K562 (cell line): Measurements from ENCODE around the gene C2. TPM values are rescaled to one million over a fixed set of nuclear protein-coding genes. Genes with fewer than 3 reads are reported as not detected.
A peak's percentile ranks its signal among the peaks of the same experiment; 100 is the strongest.

Experiments used
- ATAC-seq: fragments of 200-7000 bp; cut with Tn5 transposase; 3 replicates; pipeline ENCODE4 v1.9.1; 2020; ENCODE audit warnings: moderate library complexity
- BruUV-seq: library from RNA; stranded (reverse); fragments of 400-500 nt; replicated peaks from 2 replicates; lab custom pipeline; 2021; lab: Mats Ljungman, UMichigan
- CTCF ChIA-PET: fragments of 300-600 bp; formaldehyde crosslinking; extraction: SDS; loops from one replicate; lab custom pipeline; 2021; ENCODE audit warnings: low intra/inter-chr PET ratio; lab: Yijun Ruan, JAX
- POLR2A ChIA-PET: fragments of 300-600, 350-650 bp; sonication (Branson Sonifier 250); formaldehyde crosslinking; extraction: SDS; loops from one replicate; lab custom pipeline; 2021; ENCODE audit warnings: antibody characterized with exemption, inconsistent platforms; lab: Yijun Ruan, JAX
- DNase-seq, 4 experiments: peaks; one replicate each; pipeline versions ENCODE4 v3.0.0 to v3.0.0-alpha.2; 2011 to 2018; ENCODE audit warnings: low spot score in 3 of 4, mixed read lengths in 3 of 4; ENCODE audit errors: extremely low read depth in 1 of 4
- FAIRE-seq: peaks from 2 replicates; lab custom pipeline; 2011; peaks lifted over from hg19 to GRCh38; lab: Jason Lieb, UNC
- H2AFZ ChIP-seq: 2 replicates; pipeline ENCODE4 v1.6.0; 2011; ENCODE audit warnings: low read depth, low read length, control low read depth, inconsistent platforms
- H3K27ac ChIP-seq: fragments of 200-600 bp; 3 replicates; pipeline ENCODE4 v1.8.0; 2011; ENCODE audit warnings: low read depth, mild to moderate bottlenecking, control low read depth, inconsistent platforms, low read length, moderate library complexity, mixed read lengths; ENCODE audit errors: extremely low read depth
- H3K27me3 ChIP-seq, 2 experiments: fragments of 300-600 bp in 1 of 2; 2 replicates in 1 of 2; 3 replicates in 1 of 2; pipeline versions ENCODE4 v1.6.0 to v1.8.0; 2011; ENCODE audit warnings: inconsistent platforms in 2 of 2, low read length in 2 of 2, mild to moderate bottlenecking in 1 of 2, mixed read lengths in 1 of 2, moderate library complexity in 1 of 2; ENCODE audit not compliant: control insufficient read depth in 2 of 2, insufficient read depth in 2 of 2
- H3K36me3 ChIP-seq: fragments of 300-600 bp; 3 replicates; pipeline ENCODE4 v1.8.0; 2011; ENCODE audit warnings: mild to moderate bottlenecking, low read length, inconsistent platforms; ENCODE audit not compliant: control insufficient read depth, insufficient read depth
- H3K4me1 ChIP-seq, 2 experiments: fragments of 200-600 bp in 1 of 2; replicated peaks in 1 of 2; 2 replicates in 1 of 2; 3 replicates in 1 of 2; pipeline versions ENCODE4 v1.5.1 to v1.8.0; 2011; ENCODE audit warnings: inconsistent platforms in 2 of 2, low read length in 2 of 2, mild to moderate bottlenecking in 1 of 2, mixed read lengths in 1 of 2, moderate library complexity in 1 of 2; ENCODE audit not compliant: control insufficient read depth in 2 of 2, insufficient read depth in 2 of 2
- H3K4me2 ChIP-seq: 2 replicates; pipeline ENCODE4 v1.6.1; 2011; ENCODE audit warnings: low read length, control low read depth, inconsistent platforms, mixed read lengths; ENCODE audit not compliant: insufficient read depth
- H3K4me3 ChIP-seq: fragments of 200-600 bp; sonication (generic), shearing (Covaris generic); 2 replicates; pipeline ENCODE4 v1.5.1; 2016; ENCODE audit warnings: control low read depth, inconsistent platforms
- H3K79me2 ChIP-seq: fragments of 200-600 bp; 3 replicates; pipeline ENCODE4 v1.8.0; 2011; ENCODE audit warnings: low read length, inconsistent platforms; ENCODE audit not compliant: control insufficient read depth, insufficient read depth
- H3K9ac ChIP-seq, 2 experiments: 2 replicates each; pipeline versions ENCODE4 v1.6.0 to v1.6.1; 2011; ENCODE audit warnings: low read depth in 2 of 2, low read length in 2 of 2, control low read depth in 1 of 2, inconsistent platforms in 1 of 2, mild to moderate bottlenecking in 1 of 2, mixed read lengths in 1 of 2; ENCODE audit not compliant: insufficient read depth in 1 of 2
- H3K9me1 ChIP-seq: one replicate; pipeline ENCODE4 v1.6.0; 2011; ENCODE audit warnings: inconsistent platforms, mild to moderate bottlenecking, low read length, moderate library complexity; ENCODE audit not compliant: control insufficient read depth, insufficient read depth
- H3K9me3 ChIP-seq: replicated peaks from 2 replicates; pipeline ENCODE4 v1.5.1; 2011; ENCODE audit warnings: low read depth, low read length, inconsistent platforms; ENCODE audit not compliant: control insufficient read depth, insufficient read depth
- H4K20me1 ChIP-seq: replicated peaks from 2 replicates; pipeline ENCODE4 v1.6.1; 2011; ENCODE audit warnings: low read length, inconsistent platforms, mixed read lengths; ENCODE audit not compliant: control insufficient read depth, insufficient read depth
- BRD4 ChIP-seq: fragments of 200-600 bp; sonication (generic); IDR thresholded peaks from 2 replicates; pipeline ENCODE4 v1.6.1; 2017; ENCODE audit warnings: inconsistent platforms
- FOXA3 ChIP-seq, 2 experiments: fragments of 450-650 bp in 1 of 2; sonication (generic) in 1 of 2; formaldehyde crosslinking; IDR thresholded peaks in 1 of 2; conservative IDR thresholded peaks in 1 of 2; 2 replicates each; pipeline versions ENCODE4 v1.4.0 to v1.8.0; 2020 to 2022; ENCODE audit warnings: mild to moderate bottlenecking in 2 of 2, missing genetic modification reagents in 1 of 2
- GATAD2A ChIP-seq: fragments of 450-650 bp; IDR thresholded peaks from 2 replicates; pipeline ENCODE4 v1.6.1; 2017
- KAT7 ChIP-seq: sonication (generic); formaldehyde crosslinking; IDR thresholded peaks from 2 replicates; pipeline ENCODE4 v1.8.0; 2022; ENCODE audit warnings: missing genetic modification reagents, mild to moderate bottlenecking, borderline replicate concordance
- MCM2 ChIP-seq: fragments of 450-650 bp; IDR thresholded peaks from 2 replicates; pipeline ENCODE4 v1.6.1; 2017; ENCODE audit warnings: low read depth, mild to moderate bottlenecking
- POLR2B ChIP-seq: fragments of 450-650 bp; IDR thresholded peaks from 2 replicates; pipeline ENCODE4 v1.6.1; 2018; ENCODE audit warnings: low read depth; ENCODE audit not compliant: partially characterized antibody
- RCOR1 ChIP-seq, 2 experiments: IDR thresholded peaks; 2 replicates each; pipeline ENCODE4 v1.6.1; 2012; ENCODE audit warnings: low read depth in 2 of 2, low read length in 2 of 2, borderline replicate concordance in 1 of 2, improper control_type of control experiment in 1 of 2
- SREBF1 ChIP-seq: fragments of 150-350 bp; IDR thresholded peaks from 2 replicates; pipeline ENCODE4 v1.6.1; 2014; ENCODE audit warnings: antibody characterized with exemption, low read depth, low read length, borderline replicate concordance
- ZSCAN32 ChIP-seq: fragments of 450-650 bp; formaldehyde crosslinking; IDR thresholded peaks from 2 replicates; pipeline ENCODE4 v1.4.0; 2020; ENCODE audit warnings: mild to moderate bottlenecking, moderate library complexity
- WGBS: fragments of 100-300 bp; shearing (Covaris generic); methylation state at CpG from one replicate; pipeline ENCODE4 v1.1.6; 2016; ENCODE audit warnings: low coverage, mixed read lengths; ENCODE audit not compliant: insufficient coverage; ENCODE audit errors: missing lambda C conversion rate; 5-methylcytosine and 5-hydroxymethylcytosine counted together
- in situ Hi-C: fragments of 300-500 bp; cut with MboI; formaldehyde crosslinking; loops from 4 replicates; pipeline ENCODE4 v1.15.0; 2018; ENCODE audit warnings: inconsistent platforms, mixed read lengths
- intact Hi-C: fragments of 100-400 bp; cut with micrococcal nuclease; formaldehyde crosslinking; loops from 2 replicates; pipeline ENCODE4 v1.14.2; 2022
- polyA plus RNA-seq, 8 experiments: library from polyadenylated mRNA; depleted of rRNA in 4 of 8; stranded (reverse) in 5 of 8; unstranded in 3 of 8; fragments of >200 nt; fragmentation: Nextera tagmentation in 2 of 8; fragmentation: Illumina TruSeq in 1 of 8; extraction: Ambion mirVana in 2 of 8; extraction: Trizol in 1 of 8; gene quantifications; 2 replicates each; pipeline versions ENCODE4 v1.2.1 to v1.2.3, GENCODE V29; 2011 to 2014; ENCODE audit warnings: inconsistent platforms in 1 of 8, missing spikeins in 1 of 8
- total RNA-seq, 7 experiments: library from RNA; depleted of rRNA in 6 of 7; stranded (reverse); fragments of >200 nt in 6 of 7; fragmentation: Illumina TruSeq in 2 of 7; extraction: Trizol in 2 of 7; gene quantifications; 2 replicates each; pipeline versions ENCODE4 v1.2.1 to v1.2.3, GENCODE V29; 2011 to 2021; ENCODE audit warnings: low replicate concordance in 1 of 7
- TF ChIP-seq, protein P1 (sequence below): fragments of 450-650 bp; IDR thresholded peaks from 2 replicates; pipeline ENCODE4 v1.7.0; 2016; ENCODE audit warnings: borderline replicate concordance
- TF ChIP-seq, protein P2 (sequence below): fragments of 450-650 bp; IDR thresholded peaks from 2 replicates; pipeline ENCODE4 v1.6.1; 2016; ENCODE audit warnings: low read depth

C2 gene
- total and polyA plus RNA-seq, 9 of the 15 experiments (the other 6 are each of a cell fraction or from before 2014, with no cell fraction given) = 0.05 to 1.1 (median 0.39) TPM; not detected in 1

GRCh38 chr6:31972709-31973350 lies 45.3 kb downstream of the C2 start:
- intact Hi-C loops = loop anchor here (1.0 to 10.0 kb wide), 2 partner anchors 14 to 238 kb away; partner anchors contain the start of genes CLIC1 and SKIC2
- BruUV-seq = TSS peak; percentile 71
- Histone ChIP-seq H2AFZ (peak overlapping the region; percentile 93), H3K4me2 (peak overlapping the region; percentile 99), H3K4me1 (peaks cover 57 to 67% of the 10 kb centered on the region in 2 experiments; a peak in 4 of 5 replicates), H3K9ac (peak overlapping the region; percentile 90 to 96), H3K36me3 (peaks cover 42% of the 10 kb centered on the region), H4K20me1 (no peaks in the 10 kb centered on the region), H3K4me3 (peak overlapping the region; percentile 56), H3K9me3 (no peaks in the 10 kb centered on the region), H3K27me3 (no peaks in the 10 kb centered on the region), H3K27ac (peak overlapping the region; percentile 84), H3K9me1 (no peaks in the 10 kb centered on the region), H3K79me2 (peaks cover 54% of the 10 kb centered on the region)
- in situ Hi-C loops = loop anchor here (5.0 kb wide), 1 partner anchor 44 kb away; no protein-coding TSS in a partner anchor
- ATAC-seq (peak; percentile 60), FAIRE-seq (peak; percentile 84), DNase-seq (peak; percentile 54 to 80 (median 64))
- 5% methylated on average over 19 of the region's 19 CpGs for WGBS
- POLR2A ChIA-PET = interaction anchor here (1.0 to 5.8 kb wide), 9 partner anchors 9 to 312 kb away, joined by 3 to 74 read pairs (median 7); partner anchors contain the start of genes C6orf47, CFB, NELFE and SKIC2
- CTCF ChIA-PET = no interaction called here
- TF ChIP-seq GATAD2A (no peak), MCM2 (no peak), SREBF1 (no peak), ZSCAN32 (CRISPR knock-in tag) (peak; percentile 55; the same call in 1 of the 2 replicates), POLR2B (peak; percentile 81), RCOR1 (IDR thresholded peaks at IDR 0.05; ENCODE audit: borderline replicate concordance in 1 of 2, low read depth in 2 of 2, low read length in 2 of 2) (peak in 1 of 2 experiments; percentile 12; a peak in 1 of 4 replicates), BRD4 (peak; percentile 89), FOXA3 (CRISPR knock-in tag; conservative IDR thresholded peaks at IDR 0.05 in 1 of 2, IDR thresholded peaks at IDR 0.05 in 1 of 2) (peak in 1 of 2 experiments; percentile 45; a peak in 1 of 4 replicates), KAT7 (CRISPR knock-in tag) (peak; percentile 98)
- TF ChIP-seq, protein P1, sequence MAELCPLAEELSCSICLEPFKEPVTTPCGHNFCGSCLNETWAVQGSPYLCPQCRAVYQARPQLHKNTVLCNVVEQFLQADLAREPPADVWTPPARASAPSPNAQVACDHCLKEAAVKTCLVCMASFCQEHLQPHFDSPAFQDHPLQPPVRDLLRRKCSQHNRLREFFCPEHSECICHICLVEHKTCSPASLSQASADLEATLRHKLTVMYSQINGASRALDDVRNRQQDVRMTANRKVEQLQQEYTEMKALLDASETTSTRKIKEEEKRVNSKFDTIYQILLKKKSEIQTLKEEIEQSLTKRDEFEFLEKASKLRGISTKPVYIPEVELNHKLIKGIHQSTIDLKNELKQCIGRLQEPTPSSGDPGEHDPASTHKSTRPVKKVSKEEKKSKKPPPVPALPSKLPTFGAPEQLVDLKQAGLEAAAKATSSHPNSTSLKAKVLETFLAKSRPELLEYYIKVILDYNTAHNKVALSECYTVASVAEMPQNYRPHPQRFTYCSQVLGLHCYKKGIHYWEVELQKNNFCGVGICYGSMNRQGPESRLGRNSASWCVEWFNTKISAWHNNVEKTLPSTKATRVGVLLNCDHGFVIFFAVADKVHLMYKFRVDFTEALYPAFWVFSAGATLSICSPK = 0 out of 2 replicates have a peak, but pooled peaks have one; percentile 28
- TF ChIP-seq, protein P2, sequence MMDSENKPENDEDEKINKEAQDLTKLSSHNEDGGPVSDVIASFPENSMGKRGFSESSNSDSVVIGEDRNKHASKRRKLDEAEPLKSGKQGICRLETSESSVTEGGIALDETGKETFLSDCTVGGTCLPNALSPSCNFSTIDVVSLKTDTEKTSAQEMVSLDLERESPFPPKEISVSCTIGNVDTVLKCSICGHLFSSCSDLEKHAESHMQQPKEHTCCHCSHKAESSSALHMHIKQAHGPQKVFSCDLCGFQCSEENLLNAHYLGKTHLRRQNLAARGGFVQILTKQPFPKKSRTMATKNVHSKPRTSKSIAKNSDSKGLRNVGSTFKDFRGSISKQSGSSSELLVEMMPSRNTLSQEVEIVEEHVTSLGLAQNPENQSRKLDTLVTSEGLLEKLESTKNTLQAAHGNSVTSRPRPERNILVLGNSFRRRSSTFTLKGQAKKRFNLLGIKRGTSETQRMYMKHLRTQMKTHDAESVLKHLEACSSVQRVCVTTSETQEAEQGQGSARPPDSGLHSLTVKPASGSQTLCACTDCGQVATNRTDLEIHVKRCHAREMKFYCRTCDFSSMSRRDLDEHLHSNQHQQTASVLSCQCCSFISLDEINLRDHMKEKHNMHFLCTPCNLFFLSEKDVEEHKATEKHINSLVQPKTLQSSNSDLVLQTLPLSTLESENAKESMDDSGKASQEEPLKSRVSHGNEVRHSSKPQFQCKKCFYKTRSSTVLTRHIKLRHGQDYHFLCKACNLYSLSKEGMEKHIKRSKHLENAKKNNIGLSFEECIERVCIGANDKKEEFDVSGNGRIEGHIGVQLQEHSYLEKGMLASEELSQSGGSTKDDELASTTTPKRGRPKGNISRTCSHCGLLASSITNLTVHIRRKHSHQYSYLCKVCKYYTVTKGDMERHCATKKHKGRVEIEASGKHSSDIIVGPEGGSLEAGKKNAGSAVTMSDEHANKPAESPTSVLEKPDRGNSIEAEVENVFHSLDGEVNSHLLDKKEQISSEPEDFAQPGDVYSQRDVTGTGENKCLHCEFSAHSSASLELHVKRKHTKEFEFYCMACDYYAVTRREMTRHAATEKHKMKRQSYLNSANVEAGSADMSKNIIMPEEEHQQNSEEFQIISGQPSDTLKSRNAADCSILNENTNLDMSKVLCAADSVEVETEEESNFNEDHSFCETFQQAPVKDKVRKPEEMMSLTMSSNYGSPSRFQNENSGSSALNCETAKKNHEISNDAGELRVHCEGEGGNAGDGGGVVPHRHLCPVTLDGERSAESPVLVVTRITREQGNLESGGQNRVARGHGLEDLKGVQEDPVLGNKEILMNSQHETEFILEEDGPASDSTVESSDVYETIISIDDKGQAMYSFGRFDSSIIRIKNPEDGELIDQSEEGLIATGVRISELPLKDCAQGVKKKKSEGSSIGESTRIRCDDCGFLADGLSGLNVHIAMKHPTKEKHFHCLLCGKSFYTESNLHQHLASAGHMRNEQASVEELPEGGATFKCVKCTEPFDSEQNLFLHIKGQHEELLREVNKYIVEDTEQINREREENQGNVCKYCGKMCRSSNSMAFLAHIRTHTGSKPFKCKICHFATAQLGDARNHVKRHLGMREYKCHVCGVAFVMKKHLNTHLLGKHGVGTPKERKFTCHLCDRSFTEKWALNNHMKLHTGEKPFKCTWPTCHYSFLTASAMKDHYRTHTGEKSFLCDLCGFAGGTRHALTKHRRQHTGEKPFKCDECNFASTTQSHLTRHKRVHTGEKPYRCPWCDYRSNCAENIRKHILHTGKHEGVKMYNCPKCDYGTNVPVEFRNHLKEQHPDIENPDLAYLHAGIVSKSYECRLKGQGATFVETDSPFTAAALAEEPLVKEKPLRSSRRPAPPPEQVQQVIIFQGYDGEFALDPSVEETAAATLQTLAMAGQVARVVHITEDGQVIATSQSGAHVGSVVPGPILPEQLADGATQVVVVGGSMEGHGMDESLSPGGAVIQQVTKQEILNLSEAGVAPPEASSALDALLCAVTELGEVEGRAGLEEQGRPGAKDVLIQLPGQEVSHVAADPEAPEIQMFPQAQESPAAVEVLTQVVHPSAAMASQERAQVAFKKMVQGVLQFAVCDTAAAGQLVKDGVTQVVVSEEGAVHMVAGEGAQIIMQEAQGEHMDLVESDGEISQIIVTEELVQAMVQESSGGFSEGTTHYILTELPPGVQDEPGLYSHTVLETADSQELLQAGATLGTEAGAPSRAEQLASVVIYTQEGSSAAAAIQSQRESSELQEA = peak; percentile 41; the same call in 1 of the 2 replicates
